HepG2 (cell line): Measurements from ENCODE around the gene ANO10. TPM values are rescaled to one million over a fixed set of nuclear protein-coding genes. Genes with fewer than 3 reads are reported as not detected.

Experiments used
- AHR ChIP-seq: IDR thresholded peaks from 2 replicates; pipeline ENCODE4 v1.6.1; 2018; ENCODE audit warnings: missing genetic modification reagents, missing compliant biosample characterization
- ATAD3A ChIP-seq: sonication (generic); formaldehyde crosslinking; IDR thresholded peaks from 2 replicates; pipeline ENCODE4 v1.4.0; 2020; ENCODE audit warnings: missing genetic modification reagents
- FOXM1 ChIP-seq: sonication (generic); formaldehyde crosslinking; IDR thresholded peaks from 2 replicates; pipeline ENCODE4 v1.5.0; 2020; ENCODE audit warnings: missing genetic modification reagents
- ISL2 ChIP-seq: sonication (generic); formaldehyde crosslinking; IDR thresholded peaks from 2 replicates; pipeline ENCODE4 v1.5.0; 2020; ENCODE audit warnings: missing genetic modification reagents
- SUZ12 ChIP-seq: fragments of 150-350 bp; IDR thresholded peaks from 2 replicates; pipeline ENCODE4 v1.6.1; 2014; ENCODE audit warnings: low read depth, low read length
- ZNF30 ChIP-seq: sonication (generic); formaldehyde crosslinking; IDR thresholded peaks from 2 replicates; pipeline ENCODE4 v1.5.0; 2020; ENCODE audit warnings: mild to moderate bottlenecking, missing genetic modification reagents
- polyA plus RNA-seq, 8 experiments: library from polyadenylated mRNA; depleted of rRNA in 3 of 8; stranded (reverse) in 7 of 8; unstranded in 1 of 8; fragments of >200 nt; fragmentation: Illumina TruSeq in 4 of 8; extraction: Trizol in 4 of 8; gene quantifications; 2 replicates each; pipeline versions ENCODE4 v1.2.1 to v1.2.3, GENCODE V29; 2011 to 2016; ENCODE audit warnings: low read depth in 4 of 8, missing spikeins in 1 of 8, mixed read lengths in 1 of 8; ENCODE audit not compliant: insufficient read depth in 1 of 8
- total RNA-seq, 5 experiments: library from RNA; depleted of rRNA; stranded (reverse); fragments of >200 nt; fragmentation: Illumina TruSeq; extraction: Trizol; gene quantifications; 2 replicates each; pipeline ENCODE4 v1.2.3, GENCODE V29; 2016; ENCODE audit warnings: low read depth in 1 of 5
- TF ChIP-seq, protein P1 (sequence below): sonication (generic); formaldehyde crosslinking; IDR thresholded peaks from 2 replicates; pipeline ENCODE4 v1.4.0; 2020; ENCODE audit warnings: missing genetic modification reagents
- TF ChIP-seq, protein P2 (sequence below): sonication (generic); formaldehyde crosslinking; IDR thresholded peaks from 2 replicates; pipeline ENCODE4 v1.5.0; 2020; ENCODE audit warnings: missing genetic modification reagents
- TF ChIP-seq, protein P3 (sequence below): sonication (generic); formaldehyde crosslinking; IDR thresholded peaks from 2 replicates; pipeline ENCODE4 v1.4.0; 2020; ENCODE audit warnings: missing genetic modification reagents
- TF ChIP-seq, protein P4 (sequence below): sonication (generic); formaldehyde crosslinking; IDR thresholded peaks from 2 replicates; pipeline ENCODE4 v1.4.0; 2020; ENCODE audit warnings: missing genetic modification reagents
- TF ChIP-seq, protein P5 (sequence below): sonication (generic); formaldehyde crosslinking; IDR thresholded peaks from 2 replicates; pipeline ENCODE4 v1.8.1; 2023; ENCODE audit warnings: mild to moderate bottlenecking, inconsistent platforms, moderate library complexity, missing genetic modification reagents, borderline replicate concordance
- TF ChIP-seq, protein P6 (sequence below): IDR thresholded peaks from 2 replicates; pipeline ENCODE4 v1.6.1; 2016; ENCODE audit warnings: mild to moderate bottlenecking

ANO10 gene
- total and polyA plus RNA-seq, 2 of the 13 experiments (the other 11 are each of a cell fraction or from before 2014, with no cell fraction given) = 10.4 to 13.1 TPM

DNA sequence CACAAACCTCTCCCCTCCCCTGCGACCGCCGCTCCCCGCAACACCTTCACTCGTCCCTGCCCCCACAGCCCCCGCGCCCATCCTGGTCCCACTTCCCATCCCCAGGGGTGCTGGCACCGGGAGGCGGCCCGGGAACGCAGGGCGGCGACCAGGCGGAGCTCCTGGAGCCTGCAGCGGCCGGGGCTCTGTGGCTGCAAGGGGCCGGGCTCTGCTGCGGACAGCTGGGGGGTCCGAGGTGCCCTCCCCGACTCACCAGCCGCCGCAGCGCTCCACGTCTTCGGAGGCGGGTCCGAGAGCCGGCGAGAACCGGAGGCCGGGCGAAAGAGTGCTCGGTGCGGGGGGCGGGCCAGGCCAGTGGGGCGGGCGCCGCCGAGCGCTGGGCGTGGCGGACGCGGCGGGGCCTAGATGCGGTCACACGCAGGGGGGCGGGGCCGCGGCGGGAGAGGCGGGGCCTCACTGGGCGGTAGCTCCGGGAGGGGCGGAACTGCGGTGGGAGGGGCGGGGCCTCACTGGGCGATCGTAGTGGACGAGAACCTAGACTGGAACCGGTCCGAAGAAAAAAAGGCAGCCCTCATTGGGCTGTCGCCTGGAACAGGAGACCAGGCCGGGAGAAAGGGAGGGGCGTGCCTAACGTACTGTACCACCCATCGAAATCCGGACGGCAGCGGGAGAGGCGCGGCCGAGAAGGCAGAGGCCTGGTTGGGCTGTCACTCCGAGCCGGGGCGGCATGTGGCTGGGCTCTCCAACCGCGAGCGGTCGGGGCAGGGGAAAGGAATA lies at the start of gene ANO10 (continued):
- TF ChIP-seq, protein P1, sequence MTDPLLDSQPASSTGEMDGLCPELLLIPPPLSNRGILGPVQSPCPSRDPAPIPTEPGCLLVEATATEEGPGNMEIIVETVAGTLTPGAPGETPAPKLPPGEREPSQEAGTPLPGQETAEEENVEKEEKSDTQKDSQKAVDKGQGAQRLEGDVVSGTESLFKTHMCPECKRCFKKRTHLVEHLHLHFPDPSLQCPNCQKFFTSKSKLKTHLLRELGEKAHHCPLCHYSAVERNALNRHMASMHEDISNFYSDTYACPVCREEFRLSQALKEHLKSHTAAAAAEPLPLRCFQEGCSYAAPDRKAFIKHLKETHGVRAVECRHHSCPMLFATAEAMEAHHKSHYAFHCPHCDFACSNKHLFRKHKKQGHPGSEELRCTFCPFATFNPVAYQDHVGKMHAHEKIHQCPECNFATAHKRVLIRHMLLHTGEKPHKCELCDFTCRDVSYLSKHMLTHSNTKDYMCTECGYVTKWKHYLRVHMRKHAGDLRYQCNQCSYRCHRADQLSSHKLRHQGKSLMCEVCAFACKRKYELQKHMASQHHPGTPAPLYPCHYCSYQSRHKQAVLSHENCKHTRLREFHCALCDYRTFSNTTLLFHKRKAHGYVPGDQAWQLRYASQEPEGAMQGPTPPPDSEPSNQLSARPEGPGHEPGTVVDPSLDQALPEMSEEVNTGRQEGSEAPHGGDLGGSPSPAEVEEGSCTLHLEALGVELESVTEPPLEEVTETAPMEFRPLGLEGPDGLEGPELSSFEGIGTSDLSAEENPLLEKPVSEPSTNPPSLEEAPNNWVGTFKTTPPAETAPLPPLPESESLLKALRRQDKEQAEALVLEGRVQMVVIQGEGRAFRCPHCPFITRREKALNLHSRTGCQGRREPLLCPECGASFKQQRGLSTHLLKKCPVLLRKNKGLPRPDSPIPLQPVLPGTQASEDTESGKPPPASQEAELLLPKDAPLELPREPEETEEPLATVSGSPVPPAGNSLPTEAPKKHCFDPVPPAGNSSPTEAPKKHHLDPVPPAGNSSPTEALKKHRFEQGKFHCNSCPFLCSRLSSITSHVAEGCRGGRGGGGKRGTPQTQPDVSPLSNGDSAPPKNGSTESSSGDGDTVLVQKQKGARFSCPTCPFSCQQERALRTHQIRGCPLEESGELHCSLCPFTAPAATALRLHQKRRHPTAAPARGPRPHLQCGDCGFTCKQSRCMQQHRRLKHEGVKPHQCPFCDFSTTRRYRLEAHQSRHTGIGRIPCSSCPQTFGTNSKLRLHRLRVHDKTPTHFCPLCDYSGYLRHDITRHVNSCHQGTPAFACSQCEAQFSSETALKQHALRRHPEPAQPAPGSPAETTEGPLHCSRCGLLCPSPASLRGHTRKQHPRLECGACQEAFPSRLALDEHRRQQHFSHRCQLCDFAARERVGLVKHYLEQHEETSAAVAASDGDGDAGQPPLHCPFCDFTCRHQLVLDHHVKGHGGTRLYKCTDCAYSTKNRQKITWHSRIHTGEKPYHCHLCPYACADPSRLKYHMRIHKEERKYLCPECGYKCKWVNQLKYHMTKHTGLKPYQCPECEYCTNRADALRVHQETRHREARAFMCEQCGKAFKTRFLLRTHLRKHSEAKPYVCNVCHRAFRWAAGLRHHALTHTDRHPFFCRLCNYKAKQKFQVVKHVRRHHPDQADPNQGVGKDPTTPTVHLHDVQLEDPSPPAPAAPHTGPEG (CRISPR knock-in tag) = no peak
- TF ChIP-seq ZNF30 (no peak), FOXM1 (CRISPR knock-in tag) (no peak), SUZ12 (no peak), AHR (CRISPR knock-in tag) (no peak), ATAD3A (CRISPR knock-in tag) (no peak), ISL2 (CRISPR knock-in tag) (no peak)
- TF ChIP-seq, protein P2, sequence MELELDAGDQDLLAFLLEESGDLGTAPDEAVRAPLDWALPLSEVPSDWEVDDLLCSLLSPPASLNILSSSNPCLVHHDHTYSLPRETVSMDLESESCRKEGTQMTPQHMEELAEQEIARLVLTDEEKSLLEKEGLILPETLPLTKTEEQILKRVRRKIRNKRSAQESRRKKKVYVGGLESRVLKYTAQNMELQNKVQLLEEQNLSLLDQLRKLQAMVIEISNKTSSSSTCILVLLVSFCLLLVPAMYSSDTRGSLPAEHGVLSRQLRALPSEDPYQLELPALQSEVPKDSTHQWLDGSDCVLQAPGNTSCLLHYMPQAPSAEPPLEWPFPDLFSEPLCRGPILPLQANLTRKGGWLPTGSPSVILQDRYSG (CRISPR knock-in tag) = no peak
- TF ChIP-seq, protein P3, sequence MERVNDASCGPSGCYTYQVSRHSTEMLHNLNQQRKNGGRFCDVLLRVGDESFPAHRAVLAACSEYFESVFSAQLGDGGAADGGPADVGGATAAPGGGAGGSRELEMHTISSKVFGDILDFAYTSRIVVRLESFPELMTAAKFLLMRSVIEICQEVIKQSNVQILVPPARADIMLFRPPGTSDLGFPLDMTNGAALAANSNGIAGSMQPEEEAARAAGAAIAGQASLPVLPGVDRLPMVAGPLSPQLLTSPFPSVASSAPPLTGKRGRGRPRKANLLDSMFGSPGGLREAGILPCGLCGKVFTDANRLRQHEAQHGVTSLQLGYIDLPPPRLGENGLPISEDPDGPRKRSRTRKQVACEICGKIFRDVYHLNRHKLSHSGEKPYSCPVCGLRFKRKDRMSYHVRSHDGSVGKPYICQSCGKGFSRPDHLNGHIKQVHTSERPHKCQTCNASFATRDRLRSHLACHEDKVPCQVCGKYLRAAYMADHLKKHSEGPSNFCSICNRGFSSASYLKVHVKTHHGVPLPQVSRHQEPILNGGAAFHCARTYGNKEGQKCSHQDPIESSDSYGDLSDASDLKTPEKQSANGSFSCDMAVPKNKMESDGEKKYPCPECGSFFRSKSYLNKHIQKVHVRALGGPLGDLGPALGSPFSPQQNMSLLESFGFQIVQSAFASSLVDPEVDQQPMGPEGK (CRISPR knock-in tag) = peak; percentile 80; the same call in 1 of the 2 replicates
- TF ChIP-seq, protein P4, sequence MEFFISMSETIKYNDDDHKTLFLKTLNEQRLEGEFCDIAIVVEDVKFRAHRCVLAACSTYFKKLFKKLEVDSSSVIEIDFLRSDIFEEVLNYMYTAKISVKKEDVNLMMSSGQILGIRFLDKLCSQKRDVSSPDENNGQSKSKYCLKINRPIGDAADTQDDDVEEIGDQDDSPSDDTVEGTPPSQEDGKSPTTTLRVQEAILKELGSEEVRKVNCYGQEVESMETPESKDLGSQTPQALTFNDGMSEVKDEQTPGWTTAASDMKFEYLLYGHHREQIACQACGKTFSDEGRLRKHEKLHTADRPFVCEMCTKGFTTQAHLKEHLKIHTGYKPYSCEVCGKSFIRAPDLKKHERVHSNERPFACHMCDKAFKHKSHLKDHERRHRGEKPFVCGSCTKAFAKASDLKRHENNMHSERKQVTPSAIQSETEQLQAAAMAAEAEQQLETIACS (CRISPR knock-in tag) = no peak
- TF ChIP-seq, protein P5, sequence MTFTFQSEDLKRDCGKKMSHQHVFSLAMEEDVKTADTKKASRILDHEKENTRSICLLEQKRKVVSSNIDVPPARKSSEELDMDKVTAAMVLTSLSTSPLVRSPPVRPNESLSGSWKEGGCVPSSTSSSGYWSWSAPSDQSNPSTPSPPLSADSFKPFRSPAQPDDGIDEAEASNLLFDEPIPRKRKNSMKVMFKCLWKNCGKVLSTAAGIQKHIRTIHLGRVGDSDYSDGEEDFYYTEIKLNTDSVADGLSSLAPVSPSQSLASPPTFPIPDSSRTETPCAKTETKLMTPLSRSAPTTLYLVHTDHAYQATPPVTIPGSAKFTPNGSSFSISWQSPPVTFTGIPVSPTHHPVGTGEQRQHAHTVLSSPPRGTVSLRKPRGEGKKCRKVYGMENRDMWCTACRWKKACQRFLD (CRISPR knock-in tag) = 0 out of 2 replicates have a peak, but pooled peaks have one; percentile 14
- TF ChIP-seq, protein P6, sequence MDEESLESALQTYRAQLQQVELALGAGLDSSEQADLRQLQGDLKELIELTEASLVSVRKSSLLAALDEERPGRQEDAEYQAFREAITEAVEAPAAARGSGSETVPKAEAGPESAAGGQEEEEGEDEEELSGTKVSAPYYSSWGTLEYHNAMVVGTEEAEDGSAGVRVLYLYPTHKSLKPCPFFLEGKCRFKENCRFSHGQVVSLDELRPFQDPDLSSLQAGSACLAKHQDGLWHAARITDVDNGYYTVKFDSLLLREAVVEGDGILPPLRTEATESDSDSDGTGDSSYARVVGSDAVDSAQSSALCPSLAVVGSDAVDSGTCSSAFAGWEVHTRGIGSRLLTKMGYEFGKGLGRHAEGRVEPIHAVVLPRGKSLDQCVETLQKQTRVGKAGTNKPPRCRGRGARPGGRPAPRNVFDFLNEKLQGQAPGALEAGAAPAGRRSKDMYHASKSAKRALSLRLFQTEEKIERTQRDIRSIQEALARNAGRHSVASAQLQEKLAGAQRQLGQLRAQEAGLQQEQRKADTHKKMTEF (CRISPR knock-in tag) = peak; percentile 54; the same call in 1 of the 2 replicates
